Endometrial microvascular endothelial cells (primary cell): ENCODE measurements around the gene EFCAB5. TPM values are rescaled to one million over a fixed set of nuclear protein-coding genes. Genes with fewer than 3 reads are reported as not detected.
"Not testable (repeated sequence)": the region's sequence is repeated elsewhere in the genome, so short reads cannot be mapped to it uniquely, and the experiment has no call there.

Experiments used
- in situ Hi-C: cut with HindIII; loops from 2 replicates; pipeline ENCODE4 v1.10.0; 2017; ENCODE audit warnings: low sequenced_read_pairs, low pct_unique_long_range_greater_than_20kb; ENCODE audit errors: inconsistent ontology term
- total RNA-seq: library from RNA; depleted of rRNA; stranded (reverse); fragments of >200 nt; gene quantifications from one replicate; pipeline ENCODE4 v1.2.3, GENCODE V29; 2015; ENCODE audit errors: inconsistent ontology term

EFCAB5 gene
- total RNA-seq, 1 donor from 2014 or later, result not detected

- in situ Hi-C loops, result no loop called here
These were observed 55.0 kb downstream of the EFCAB5 start for GRCh38 chr17:29996458-29996857.

DNA sequence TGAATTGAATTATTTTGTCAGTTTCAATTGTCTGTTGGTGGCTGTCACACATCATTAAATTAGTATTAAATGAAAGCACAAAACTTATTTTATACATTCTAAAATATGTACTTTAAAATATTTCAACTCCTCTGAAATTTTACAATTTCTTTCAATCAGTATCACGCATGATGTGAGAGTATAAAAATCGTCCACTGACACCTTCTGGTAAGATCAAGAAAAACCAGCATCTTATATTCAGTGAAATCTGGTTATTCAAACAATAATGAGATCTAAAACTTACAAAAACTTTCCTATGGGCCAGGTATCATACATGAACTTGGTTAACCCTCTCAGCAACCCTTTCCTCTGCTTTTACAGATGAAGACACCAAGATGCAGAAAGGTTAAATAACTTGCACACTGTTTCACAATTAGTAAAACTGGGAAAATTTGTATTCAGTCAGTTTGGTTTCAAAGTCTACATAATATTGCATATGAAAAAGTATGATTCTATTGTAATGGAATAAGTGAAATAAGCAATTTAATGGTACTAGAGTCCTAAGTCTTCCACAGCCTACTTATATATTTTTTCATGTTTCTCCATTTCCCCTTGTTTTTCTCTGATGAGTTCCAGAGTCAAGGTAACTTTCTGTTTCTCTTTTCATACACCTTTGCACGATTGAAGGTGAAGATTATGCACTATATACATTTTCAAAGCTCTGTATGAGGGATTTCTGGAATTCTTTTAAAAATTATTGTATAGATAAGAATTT, 58.7 kb downstream of the EFCAB5 start:
- in situ Hi-C loops, result no loop called here

DNA sequence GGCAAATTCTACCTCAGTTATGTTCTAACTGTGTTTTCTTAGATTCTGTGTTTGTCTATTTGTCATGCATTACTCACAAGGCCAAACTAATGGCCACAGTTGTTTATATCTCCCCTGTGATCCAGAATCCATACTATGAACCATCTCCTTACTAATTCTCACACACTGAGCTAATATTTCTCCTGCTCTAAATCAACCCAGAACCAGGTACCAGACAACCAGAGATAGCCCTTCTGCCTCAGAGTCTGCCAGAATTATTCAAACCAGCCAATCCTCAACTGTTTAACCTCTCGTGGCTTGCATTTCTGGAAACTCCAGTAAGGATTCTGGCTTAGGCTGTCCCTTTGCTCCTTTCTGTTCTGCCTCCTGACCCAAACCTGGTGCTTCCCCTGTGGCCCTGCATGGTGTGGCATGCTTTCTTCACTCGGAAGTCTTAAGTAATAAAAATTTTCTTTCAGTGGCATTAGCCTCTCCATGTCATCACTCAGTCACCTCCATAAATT, 59.4 kb downstream of the EFCAB5 start:
- in situ Hi-C loops, result no loop called here

DNA sequence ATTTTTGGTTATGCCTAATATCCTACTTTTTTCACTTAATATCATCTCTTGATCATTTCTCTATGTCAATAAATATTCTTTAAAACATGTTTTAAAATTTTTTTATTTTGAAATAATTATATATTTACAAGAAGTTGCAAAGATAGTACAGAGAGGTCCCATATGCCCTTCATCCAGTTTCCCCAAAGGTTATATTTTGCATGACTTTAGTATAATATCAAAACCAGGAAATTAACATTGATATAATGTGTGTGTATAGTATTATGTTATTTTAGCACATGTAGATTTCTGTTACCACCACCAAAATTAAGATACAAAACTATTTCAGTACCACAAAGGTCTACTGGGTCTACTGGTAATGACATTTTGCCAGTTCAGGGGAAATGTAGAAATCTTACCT, 60.7 kb downstream of the EFCAB5 start:
- in situ Hi-C loops, result no loop called here

DNA sequence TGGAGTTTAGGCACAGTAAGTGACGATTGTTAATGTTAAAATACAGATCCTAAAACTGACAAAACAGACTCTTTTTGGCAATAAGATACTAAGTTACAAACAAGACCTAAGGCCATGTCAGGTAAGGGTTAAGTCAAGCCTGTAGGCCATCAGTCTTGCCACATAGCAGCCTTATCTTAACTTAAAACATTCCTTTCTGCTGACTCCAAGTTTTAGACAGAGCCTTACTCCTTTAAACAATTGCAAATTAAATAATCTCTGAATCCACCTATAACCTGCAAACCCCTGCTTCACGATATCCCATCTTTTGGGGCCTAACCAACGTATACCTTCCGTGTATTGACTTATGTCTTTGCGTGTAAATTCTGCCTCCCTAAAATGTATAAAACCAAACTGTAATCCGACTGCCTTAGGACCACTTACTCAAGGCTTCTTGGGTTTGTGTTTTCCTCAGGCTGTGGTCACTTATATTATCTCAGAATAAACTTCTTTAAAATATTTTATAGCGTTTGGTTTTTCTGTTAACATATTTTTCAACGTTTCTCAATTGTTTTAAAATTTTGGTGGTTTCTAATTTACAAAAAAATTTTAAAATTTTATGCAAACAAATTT, 64.4 kb downstream of the EFCAB5 start:
- in situ Hi-C loops, result no loop called here

DNA sequence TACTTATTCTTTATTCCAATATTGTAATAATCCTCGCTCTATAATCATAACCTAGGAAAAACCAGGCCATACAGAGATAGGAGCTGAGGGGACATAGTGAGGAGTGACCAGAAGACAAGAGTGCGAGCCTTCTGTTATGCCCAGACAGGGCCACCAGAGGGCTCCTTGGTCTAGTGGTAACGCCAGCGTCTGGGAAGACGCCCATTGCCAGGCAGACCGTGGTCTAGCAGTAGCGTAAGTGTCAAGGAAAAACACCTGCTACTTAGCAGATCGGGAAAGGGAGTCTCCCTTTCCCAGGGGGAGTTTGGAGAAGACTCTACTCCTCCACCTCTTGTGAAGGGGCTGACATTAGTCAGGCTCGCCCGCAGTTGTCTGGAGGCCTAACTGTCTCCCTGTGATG, 70.5 kb downstream of the EFCAB5 start:
- in situ Hi-C loops, result not testable (repeated sequence)

GRCh38 chr17:30021708-30022317, 80.4 kb downstream of the EFCAB5 start:
- in situ Hi-C loops, result no loop called here

GRCh38 chr17:30025325-30025724, 83.9 kb downstream of the EFCAB5 start:
- in situ Hi-C loops, result not testable (repeated sequence)

GRCh38 chr17:30027676-30028075, 86.2 kb downstream of the EFCAB5 start:
- in situ Hi-C loops, result no loop called here

- in situ Hi-C loops, result no loop called here
These were observed 89.9 kb downstream of the EFCAB5 start for GRCh38 chr17:30031214-30031869.

GRCh38 chr17:30035369-30035768, 93.9 kb downstream of the EFCAB5 start:
- in situ Hi-C loops, result no loop called here

GRCh38 chr17:30040719-30041518, 99.5 kb downstream of the EFCAB5 start:
- in situ Hi-C loops, result not testable (repeated sequence)

- in situ Hi-C loops, result no loop called here
These were observed 100.1 kb downstream of the EFCAB5 start for GRCh38 chr17:30041551-30041950.

DNA sequence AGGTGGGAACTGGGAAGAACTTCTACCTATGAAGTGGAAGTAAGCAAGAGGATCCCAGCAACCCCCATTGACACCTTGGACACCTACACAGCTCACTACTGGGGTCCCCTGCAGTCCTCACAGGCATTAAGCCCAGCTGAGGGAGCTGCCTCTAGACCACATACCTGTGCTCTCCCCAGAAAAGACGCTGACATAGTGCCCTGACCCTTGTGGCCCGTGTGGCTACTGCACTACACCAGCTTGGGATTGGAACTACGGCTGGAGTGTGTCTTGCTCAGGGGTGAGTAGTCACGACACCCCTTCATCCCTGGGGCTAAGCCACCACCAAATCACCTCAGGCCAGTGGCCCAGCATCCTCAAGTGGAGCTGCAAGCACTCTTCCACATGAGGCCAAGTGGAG, 120.9 kb downstream of the EFCAB5 start:
- in situ Hi-C loops, result no loop called here

DNA sequence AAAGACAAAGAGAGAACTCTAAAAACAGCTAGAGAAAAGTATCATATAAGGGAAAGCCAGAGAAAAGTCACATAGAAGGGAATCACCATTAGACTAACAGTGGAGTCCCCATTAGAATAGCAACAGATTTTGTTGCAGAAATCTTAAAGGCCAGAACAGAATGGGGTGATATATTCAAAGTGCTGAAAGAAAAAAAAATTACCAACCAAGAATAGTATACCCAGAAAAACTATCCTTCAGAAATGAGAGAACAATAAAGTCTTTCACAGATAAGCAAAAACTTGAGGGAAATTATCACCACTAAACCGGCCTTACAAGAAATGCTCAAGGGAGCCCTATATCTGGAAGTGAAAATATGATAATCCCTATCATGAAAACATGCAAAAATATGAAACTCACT, 123.3 kb downstream of the EFCAB5 start:
- in situ Hi-C loops, result no loop called here

GRCh38 chr17:30068465-30068864, 127.0 kb downstream of the EFCAB5 start:
- in situ Hi-C loops, result no loop called here

DNA sequence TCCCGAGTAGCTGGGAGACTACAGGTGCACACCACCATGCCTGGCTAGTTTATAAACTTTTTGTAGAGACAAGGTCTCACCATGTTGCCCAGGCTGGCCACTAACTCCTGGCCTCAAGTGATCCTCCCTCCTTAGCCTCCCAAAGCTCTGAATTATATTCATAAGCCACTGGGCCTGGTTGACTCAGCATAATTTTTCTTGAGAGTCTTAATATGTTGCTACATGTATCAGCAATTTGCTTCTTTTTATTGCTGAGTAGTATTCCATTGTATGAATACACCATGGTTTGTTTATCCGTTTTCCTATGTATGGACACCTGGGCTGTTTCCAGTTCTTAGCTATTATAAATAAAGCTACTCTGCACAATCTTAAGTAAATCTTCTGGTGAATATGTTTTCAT, 132.8 kb downstream of the EFCAB5 start:
- in situ Hi-C loops, result no loop called here

- in situ Hi-C loops, result no loop called here
These were observed 133.3 kb downstream of the EFCAB5 start for GRCh38 chr17:30074730-30075129.

DNA sequence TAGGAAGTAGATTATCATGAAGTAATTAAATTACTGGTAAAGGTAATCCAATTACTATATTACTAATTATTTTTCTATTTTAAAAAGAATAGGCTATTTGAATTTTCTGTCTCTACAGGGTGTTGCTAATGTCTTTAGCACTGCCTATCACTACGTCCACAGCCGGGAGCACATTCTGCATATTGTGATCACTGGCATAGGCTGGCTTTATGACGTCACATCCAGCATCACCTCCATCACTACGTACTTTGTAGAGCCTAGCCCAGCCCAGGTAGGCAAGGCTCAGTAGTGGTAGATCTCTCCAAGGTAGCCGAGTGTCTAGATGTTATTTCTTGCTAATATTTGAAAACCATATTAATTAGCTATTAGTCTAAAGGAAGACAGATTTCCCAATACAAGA, 141.3 kb downstream of the EFCAB5 start:
- in situ Hi-C loops, result no loop called here
